Fibroblast of lung (primary cell): Measurements from ENCODE around the gene ACP1. TPM values are rescaled to one million over a fixed set of nuclear protein-coding genes. Genes with fewer than 3 reads are reported as not detected.

Experiments used
- DNase-seq, 2 donors: peaks; one replicate each; pipeline versions ENCODE4 v3.0.0 to v3.0.0-alpha.2; 2010; ENCODE audit warnings: low read depth in 2 of 2
- H2AFZ ChIP-seq: 2 replicates; pipeline ENCODE4 v1.5.1; 2012; ENCODE audit warnings: low read length, control low read depth, inconsistent platforms
- H3K27ac ChIP-seq: 2 replicates; pipeline ENCODE4 v1.5.1; 2011; ENCODE audit warnings: low read length, control low read depth; ENCODE audit not compliant: insufficient read depth
- H3K27me3 ChIP-seq: 2 replicates; pipeline ENCODE4 v1.5.1; 2011; ENCODE audit warnings: mild to moderate bottlenecking, low read length; ENCODE audit not compliant: control insufficient read depth, insufficient read depth
- H3K36me3 ChIP-seq: 2 replicates; pipeline ENCODE4 v1.5.1; 2011; ENCODE audit warnings: low read length; ENCODE audit not compliant: control insufficient read depth, insufficient read depth
- H3K4me1 ChIP-seq: 2 replicates; pipeline ENCODE4 v1.5.1; 2011; ENCODE audit warnings: low read length; ENCODE audit not compliant: control insufficient read depth, insufficient read depth; ENCODE audit errors: extremely low read depth
- H3K4me2 ChIP-seq: 2 replicates; pipeline ENCODE4 v1.5.1; 2011; ENCODE audit warnings: low read length, control low read depth; ENCODE audit not compliant: insufficient read depth; ENCODE audit errors: extremely low read depth
- H3K4me3 ChIP-seq, 4 experiments: fragments of 200-600 bp in 1 of 4; sonication (generic) in 1 of 4; replicated peaks in 1 of 4; 2 replicates each; pipeline ENCODE4 v1.5.1; 2011 to 2016; ENCODE audit warnings: low read length in 4 of 4, low read depth in 3 of 4, mild to moderate bottlenecking in 3 of 4, control low read depth in 2 of 4, inconsistent platforms in 1 of 4, mixed read lengths in 1 of 4; ENCODE audit not compliant: insufficient read depth in 1 of 4; ENCODE audit errors: control extremely low read depth in 1 of 4
- H3K79me2 ChIP-seq: 2 replicates; pipeline ENCODE4 v1.5.1; 2012; ENCODE audit warnings: mild to moderate bottlenecking, low read length, inconsistent platforms; ENCODE audit not compliant: control insufficient read depth, insufficient read depth
- H3K9ac ChIP-seq: 2 replicates; pipeline ENCODE4 v1.5.1; 2011; ENCODE audit warnings: mild to moderate bottlenecking, low read length, control low read depth; ENCODE audit not compliant: insufficient read depth
- H3K9me3 ChIP-seq: 2 replicates; pipeline ENCODE4 v1.5.1; 2012; ENCODE audit warnings: low read depth, low read length; ENCODE audit not compliant: control insufficient read depth, insufficient read depth
- H4K20me1 ChIP-seq: 2 replicates; pipeline ENCODE4 v1.5.1; 2011; ENCODE audit warnings: low read length; ENCODE audit not compliant: control insufficient read depth, insufficient read depth; ENCODE audit errors: extremely low read depth
- EZH2 ChIP-seq: IDR thresholded peaks from 2 replicates; pipeline ENCODE4 v1.5.1; 2012; ENCODE audit warnings: low read length, control low read depth, mild to moderate bottlenecking; ENCODE audit errors: missing control alignments
- polyA plus RNA-seq, 2 donors: library from polyadenylated mRNA; depleted of rRNA in 1 of 2; stranded (reverse) in 1 of 2; unstranded in 1 of 2; fragments of >200 nt; gene quantifications; 2 replicates each; pipeline ENCODE4 v1.2.1, GENCODE V29; 2011 to 2012; ENCODE audit warnings: missing spikeins in 1 of 2
- total RNA-seq: library from RNA; depleted of rRNA; stranded (reverse); fragments of >200 nt; gene quantifications from 2 replicates; pipeline ENCODE4 v1.2.1, GENCODE V29; 2014
- TF ChIP-seq, protein P1 (sequence below), 2 donors: IDR thresholded peaks in 1 of 2; conservative IDR thresholded peaks in 1 of 2; 1 replicate in 1 of 2; 2 replicates in 1 of 2; pipeline ENCODE4 v1.5.1; 2011 to 2012; ENCODE audit warnings: low read length in 2 of 2, control low read depth in 1 of 2, inconsistent platforms in 1 of 2, low read depth in 1 of 2, mild to moderate bottlenecking in 1 of 2

The ACP1 gene
- total and polyA plus RNA-seq, 2 donors (not counting 1 experiment from before 2014, with no cell fraction given): 86.9 to 124 TPM

DNA sequence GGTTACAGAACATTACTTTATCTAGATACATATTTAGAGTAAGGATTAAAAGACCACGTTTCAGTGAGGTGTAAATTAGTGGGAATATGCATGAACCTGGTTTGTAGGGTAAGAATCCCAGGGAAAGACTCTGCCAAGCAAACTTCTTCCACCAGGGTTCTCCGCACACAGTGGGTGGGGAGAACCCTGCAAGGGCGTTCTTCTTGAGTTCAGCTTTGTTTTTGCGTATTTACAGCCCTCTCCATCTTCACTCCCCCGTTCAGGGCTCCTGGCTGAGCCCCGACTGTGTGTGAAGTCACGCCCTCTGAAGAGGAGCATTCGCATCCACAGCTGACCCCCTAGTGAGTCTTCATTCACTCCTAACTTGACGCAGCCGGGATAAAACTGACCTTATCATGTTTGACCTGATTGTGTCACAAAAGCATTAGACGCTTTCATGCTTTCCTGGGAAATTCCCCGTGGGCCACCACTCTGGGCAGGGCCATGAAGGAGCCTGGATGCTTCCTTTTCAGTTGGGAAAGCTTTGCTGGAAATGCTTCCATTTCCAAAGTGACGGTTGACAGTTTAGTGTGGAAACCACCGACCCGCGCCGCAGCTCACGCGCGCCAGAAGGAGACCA lies 22.1 kb downstream of the ACP1 start:
- no peak overlapping the region for H3K4me2 ChIP-seq
- H4K20me1 ChIP-seq: no peaks in the 10 kb centered on the region
- H3K36me3 ChIP-seq: peaks cover 1% of the 10 kb centered on the region
- H3K4me1 ChIP-seq: peaks cover 3% of the 10 kb centered on the region
- H3K9ac ChIP-seq: no peak overlapping the region
- H3K79me2 ChIP-seq: no peaks in the 10 kb centered on the region
- DNase-seq: no peak
- TF ChIP-seq, protein P1, sequence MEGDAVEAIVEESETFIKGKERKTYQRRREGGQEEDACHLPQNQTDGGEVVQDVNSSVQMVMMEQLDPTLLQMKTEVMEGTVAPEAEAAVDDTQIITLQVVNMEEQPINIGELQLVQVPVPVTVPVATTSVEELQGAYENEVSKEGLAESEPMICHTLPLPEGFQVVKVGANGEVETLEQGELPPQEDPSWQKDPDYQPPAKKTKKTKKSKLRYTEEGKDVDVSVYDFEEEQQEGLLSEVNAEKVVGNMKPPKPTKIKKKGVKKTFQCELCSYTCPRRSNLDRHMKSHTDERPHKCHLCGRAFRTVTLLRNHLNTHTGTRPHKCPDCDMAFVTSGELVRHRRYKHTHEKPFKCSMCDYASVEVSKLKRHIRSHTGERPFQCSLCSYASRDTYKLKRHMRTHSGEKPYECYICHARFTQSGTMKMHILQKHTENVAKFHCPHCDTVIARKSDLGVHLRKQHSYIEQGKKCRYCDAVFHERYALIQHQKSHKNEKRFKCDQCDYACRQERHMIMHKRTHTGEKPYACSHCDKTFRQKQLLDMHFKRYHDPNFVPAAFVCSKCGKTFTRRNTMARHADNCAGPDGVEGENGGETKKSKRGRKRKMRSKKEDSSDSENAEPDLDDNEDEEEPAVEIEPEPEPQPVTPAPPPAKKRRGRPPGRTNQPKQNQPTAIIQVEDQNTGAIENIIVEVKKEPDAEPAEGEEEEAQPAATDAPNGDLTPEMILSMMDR (conservative IDR thresholded peaks at IDR 0.05 in 1 of 2, IDR thresholded peaks at IDR 0.05 in 1 of 2; ENCODE audit: low read depth in 1 of 2, low read length in 2 of 2): no peak
- TF ChIP-seq EZH2: no peak
- H3K4me3 ChIP-seq: peak overlapping the region in 2 of 4 experiments; percentile 5 to 38
- no peaks in the 10 kb centered on the region for H3K9me3 ChIP-seq
- no peak overlapping the region for H3K27ac ChIP-seq
- H3K27me3 ChIP-seq: peaks cover 6% of the 10 kb centered on the region
- no peak overlapping the region for H2AFZ ChIP-seq

DNA sequence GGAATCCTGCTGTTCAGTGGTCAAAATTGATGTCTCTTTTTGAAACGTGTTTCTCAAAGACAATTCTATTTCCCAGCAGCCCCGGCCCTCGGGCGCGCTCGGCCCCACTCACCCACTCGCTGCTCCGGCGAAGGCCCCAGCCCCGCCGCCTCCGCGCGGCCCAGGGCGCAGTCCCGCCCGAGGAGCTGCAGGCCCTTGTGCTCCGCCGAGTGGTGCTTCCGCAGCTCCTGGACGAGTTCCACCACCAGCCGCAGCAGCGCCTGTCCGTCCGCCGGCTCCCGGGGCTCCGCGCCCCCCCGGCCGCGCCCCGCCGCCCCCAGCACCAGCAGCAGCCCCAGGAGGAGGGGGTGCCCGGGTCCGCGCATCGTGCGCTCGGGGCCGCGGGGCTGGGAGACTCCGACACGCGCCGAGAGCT lies 22.7 kb downstream of the ACP1 start:
- H3K9me3 ChIP-seq: no peaks in the 10 kb centered on the region
- peak overlapping the region in 2 of 4 experiments; percentile 5 to 38 for H3K4me3 ChIP-seq
- H2AFZ ChIP-seq: no peak overlapping the region
- TF ChIP-seq EZH2: no peak
- TF ChIP-seq, protein P1 (conservative IDR thresholded peaks at IDR 0.05 in 1 of 2, IDR thresholded peaks at IDR 0.05 in 1 of 2; ENCODE audit: low read depth in 1 of 2, low read length in 2 of 2): no peak
- peaks cover 6% of the 10 kb centered on the region for H3K27me3 ChIP-seq
- H3K9ac ChIP-seq: no peak overlapping the region
- H3K4me2 ChIP-seq: peak overlapping the region; percentile 32
- H3K36me3 ChIP-seq: peaks cover 1% of the 10 kb centered on the region
- peak; percentile 48 to 62 for DNase-seq
- H3K79me2 ChIP-seq: no peaks in the 10 kb centered on the region
- peaks cover 3% of the 10 kb centered on the region for H3K4me1 ChIP-seq
- no peak overlapping the region for H3K27ac ChIP-seq
- H4K20me1 ChIP-seq: no peaks in the 10 kb centered on the region

DNA sequence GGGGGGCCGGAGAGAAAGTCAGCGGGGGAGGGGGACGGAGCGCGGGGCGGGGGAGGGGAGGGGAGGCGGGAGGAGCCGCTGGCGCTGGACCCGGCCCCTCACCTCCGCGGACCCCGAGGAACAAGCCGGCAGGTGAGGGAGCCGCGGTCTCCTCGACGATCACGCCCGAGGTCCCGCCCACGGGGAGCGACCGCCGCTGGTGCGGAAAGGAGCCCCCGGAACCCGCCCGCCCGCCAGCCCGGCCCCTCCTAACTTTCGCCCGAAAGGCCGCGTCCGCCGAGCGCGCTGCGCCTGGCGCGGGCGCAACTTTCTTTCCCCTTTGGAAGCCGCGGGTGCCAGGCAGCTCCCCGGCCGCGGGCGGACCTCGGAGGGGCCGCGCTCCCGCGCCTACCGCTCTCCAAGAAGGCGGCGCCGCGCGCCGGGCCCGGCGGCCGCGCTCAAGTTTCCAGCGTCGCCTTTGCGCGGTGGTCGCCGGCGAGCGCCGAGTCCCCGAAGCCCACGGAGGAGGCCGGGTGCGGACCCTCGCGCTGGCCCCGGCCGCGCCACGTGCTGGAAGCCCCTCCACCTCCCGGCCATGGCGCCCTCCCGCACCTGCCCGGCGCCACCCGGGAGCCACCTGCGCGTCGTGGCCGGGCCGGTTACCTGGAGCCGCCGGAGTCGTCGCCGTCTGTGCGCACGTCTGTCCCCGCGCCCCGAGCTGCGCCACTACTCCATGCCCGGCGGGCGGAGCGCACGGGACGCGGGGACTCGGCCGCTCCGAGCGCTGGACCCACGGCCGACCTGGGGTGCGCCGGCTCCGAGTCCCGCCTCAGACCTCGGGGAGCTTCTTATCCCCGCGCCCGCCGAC lies 23.4 kb downstream of the ACP1 start, which contains the start of gene ALKAL2:
Gene ALKAL2, minus strand, starts transcription at position 181 of the 847 bp plus-strand sequence. CDS start 256 bp downstream, outside the sequence.
- H3K4me3 ChIP-seq: peak within 1 kb of the TSS in 2 of 4 experiments; percentile 5 to 38
- no peaks in the 10 kb centered on the region for H3K79me2 ChIP-seq
- H3K36me3 ChIP-seq: no peaks in the 10 kb centered on the region
- peaks cover 3% of the 10 kb centered on the region for H3K4me1 ChIP-seq
- no peak within 1 kb of the TSS for H3K27ac ChIP-seq
- TF ChIP-seq, protein P1 (conservative IDR thresholded peaks at IDR 0.05 in 1 of 2, IDR thresholded peaks at IDR 0.05 in 1 of 2; ENCODE audit: low read depth in 1 of 2, low read length in 2 of 2): no peak
- TF ChIP-seq EZH2: peak; percentile 95
- H3K27me3 ChIP-seq: peaks cover 6% of the 10 kb centered on the region
- no peak within 1 kb of the TSS for H2AFZ ChIP-seq
- H3K9ac ChIP-seq: no peak within 1 kb of the TSS
- DNase-seq: peak in 1 of 2 donors; percentile 25
- peak within 1 kb of the TSS; percentile 32 for H3K4me2 ChIP-seq
- H4K20me1 ChIP-seq: no peaks in the 10 kb centered on the region
- no peaks in the 10 kb centered on the region for H3K9me3 ChIP-seq
